ENCODE measurements around the gene LPGAT1.

The LPGAT1 gene

GRCh38 chr1:211789641-211790464 is 40.7 kb downstream of the LPGAT1 start:
- no peak for TF ChIP-seq REST (IDR thresholded peaks at IDR 0.05; ENCODE audit: insufficient read depth in 1 of 2, low read depth in 2 of 2, low read length in 2 of 2)
- TF ChIP-seq SIN3A (IDR thresholded peaks at IDR 0.05; ENCODE audit: borderline replicate concordance, insufficient read depth, low read length) = no peak
- no peak for TF ChIP-seq TAF1 (IDR thresholded peaks at IDR 0.05; ENCODE audit: borderline replicate concordance, insufficient read depth, low read length)
- no peak for TF ChIP-seq FOXP2 (optimal IDR thresholded peaks at IDR 0.05; ENCODE audit: borderline replicate concordance, extremely low read depth, extremely low read length, insufficient read depth)
- TF ChIP-seq POLR2AphosphoS5 (IDR thresholded peaks at IDR 0.05; ENCODE audit: low read depth, low read length) = no peak

- TF ChIP-seq TAF1 (IDR thresholded peaks at IDR 0.05; ENCODE audit: borderline replicate concordance, insufficient read depth, low read length) = no peak
- TF ChIP-seq POLR2AphosphoS5 (IDR thresholded peaks at IDR 0.05; ENCODE audit: low read depth, low read length) = no peak
- TF ChIP-seq SIN3A (IDR thresholded peaks at IDR 0.05; ENCODE audit: borderline replicate concordance, insufficient read depth, low read length) = no peak
- no peak for TF ChIP-seq FOXP2 (optimal IDR thresholded peaks at IDR 0.05; ENCODE audit: borderline replicate concordance, extremely low read depth, extremely low read length, insufficient read depth)
- no peak for TF ChIP-seq REST (IDR thresholded peaks at IDR 0.05; ENCODE audit: insufficient read depth in 1 of 2, low read depth in 2 of 2, low read length in 2 of 2)
These were observed 41.9 kb downstream of the LPGAT1 start for GRCh38 chr1:211788626-211789025.

- TF ChIP-seq REST (IDR thresholded peaks at IDR 0.05; ENCODE audit: insufficient read depth in 1 of 2, low read depth in 2 of 2, low read length in 2 of 2) = no peak
- TF ChIP-seq FOXP2 (optimal IDR thresholded peaks at IDR 0.05; ENCODE audit: borderline replicate concordance, extremely low read depth, extremely low read length, insufficient read depth) = no peak
- no peak for TF ChIP-seq POLR2AphosphoS5 (IDR thresholded peaks at IDR 0.05; ENCODE audit: low read depth, low read length)
- no peak for TF ChIP-seq SIN3A (IDR thresholded peaks at IDR 0.05; ENCODE audit: borderline replicate concordance, insufficient read depth, low read length)
- no peak for TF ChIP-seq TAF1 (IDR thresholded peaks at IDR 0.05; ENCODE audit: borderline replicate concordance, insufficient read depth, low read length)
These were observed 46.7 kb downstream of the LPGAT1 start for GRCh38 chr1:211783897-211784296.

- TF ChIP-seq FOXP2 (optimal IDR thresholded peaks at IDR 0.05; ENCODE audit: borderline replicate concordance, extremely low read depth, extremely low read length, insufficient read depth) = no peak
- TF ChIP-seq TAF1 (IDR thresholded peaks at IDR 0.05; ENCODE audit: borderline replicate concordance, insufficient read depth, low read length) = no peak
- TF ChIP-seq POLR2AphosphoS5 (IDR thresholded peaks at IDR 0.05; ENCODE audit: low read depth, low read length) = no peak
- no peak for TF ChIP-seq REST (IDR thresholded peaks at IDR 0.05; ENCODE audit: insufficient read depth in 1 of 2, low read depth in 2 of 2, low read length in 2 of 2)
These were observed 47.3 kb downstream of the LPGAT1 start for GRCh38 chr1:211783266-211783665.
